ENCODE data around the gene GTPBP10. TPM values are rescaled to one million over a fixed set of nuclear protein-coding genes. Genes with fewer than 3 reads are reported as not detected.

Gene GTPBP10
- total RNA-seq, 4 donors from 2014 or later: 11.2 to 35.2 (median 19.0) TPM

DNA sequence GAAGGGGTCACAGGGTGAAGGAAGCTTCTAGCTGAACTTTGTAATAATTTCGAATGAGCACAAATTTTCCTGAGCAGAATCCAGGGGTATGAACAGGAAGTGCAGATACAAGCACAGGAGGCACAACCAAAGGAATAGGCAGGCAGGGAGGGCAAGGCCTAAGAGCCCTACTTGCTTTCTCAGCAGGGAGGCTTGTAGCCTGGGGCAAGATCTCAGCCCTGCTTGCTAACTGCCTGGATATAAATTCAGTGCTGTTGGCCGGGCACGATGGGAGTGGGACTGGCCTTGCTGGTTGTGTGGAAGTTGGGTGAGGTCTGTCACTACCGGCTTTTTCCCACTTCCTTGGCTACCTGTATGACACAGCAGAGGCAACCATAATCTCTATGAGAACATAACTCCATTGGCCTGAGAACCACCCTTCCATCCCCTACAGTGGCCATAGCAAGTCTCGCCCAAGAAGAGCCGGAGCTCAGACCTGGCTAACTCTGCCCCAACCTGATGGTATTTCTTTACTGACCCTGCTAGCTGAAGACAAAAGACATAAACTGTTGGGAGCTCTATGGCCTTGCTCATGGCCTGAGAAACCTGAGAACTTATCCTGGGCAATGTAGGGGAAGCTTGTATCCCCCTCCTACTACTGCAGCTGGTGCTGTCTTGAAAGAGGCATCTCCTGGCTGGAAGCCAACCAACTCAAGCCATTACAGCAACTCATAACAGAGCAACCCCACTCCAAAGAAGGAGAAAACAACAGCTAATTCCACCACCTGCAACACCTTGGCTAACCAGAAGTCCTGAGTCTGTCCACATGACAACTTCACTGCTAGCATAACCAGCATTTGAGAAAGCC is 84.3 kb downstream of the GTPBP10 start:
- Histone ChIP-seq H3K36me3 (no peaks in the 10 kb centered on the region), H3K4me1 (no peaks in the 10 kb centered on the region), H3K4me3 (no peak overlapping the region), H3K27me3 (no peaks in the 10 kb centered on the region), H3K9me3 (peaks cover 0 to 2% of the 10 kb centered on the region in 2 donors), H3K27ac (no peak overlapping the region)
- intact Hi-C loops (cut with DNase I; ENCODE audit: low total_unique reads): no loop called here
- no peak for DNase-seq
- TF ChIP-seq POLR2A (IDR thresholded peaks at IDR 0.05): no peak
- TF ChIP-seq, protein P1, sequence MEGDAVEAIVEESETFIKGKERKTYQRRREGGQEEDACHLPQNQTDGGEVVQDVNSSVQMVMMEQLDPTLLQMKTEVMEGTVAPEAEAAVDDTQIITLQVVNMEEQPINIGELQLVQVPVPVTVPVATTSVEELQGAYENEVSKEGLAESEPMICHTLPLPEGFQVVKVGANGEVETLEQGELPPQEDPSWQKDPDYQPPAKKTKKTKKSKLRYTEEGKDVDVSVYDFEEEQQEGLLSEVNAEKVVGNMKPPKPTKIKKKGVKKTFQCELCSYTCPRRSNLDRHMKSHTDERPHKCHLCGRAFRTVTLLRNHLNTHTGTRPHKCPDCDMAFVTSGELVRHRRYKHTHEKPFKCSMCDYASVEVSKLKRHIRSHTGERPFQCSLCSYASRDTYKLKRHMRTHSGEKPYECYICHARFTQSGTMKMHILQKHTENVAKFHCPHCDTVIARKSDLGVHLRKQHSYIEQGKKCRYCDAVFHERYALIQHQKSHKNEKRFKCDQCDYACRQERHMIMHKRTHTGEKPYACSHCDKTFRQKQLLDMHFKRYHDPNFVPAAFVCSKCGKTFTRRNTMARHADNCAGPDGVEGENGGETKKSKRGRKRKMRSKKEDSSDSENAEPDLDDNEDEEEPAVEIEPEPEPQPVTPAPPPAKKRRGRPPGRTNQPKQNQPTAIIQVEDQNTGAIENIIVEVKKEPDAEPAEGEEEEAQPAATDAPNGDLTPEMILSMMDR (IDR thresholded peaks at IDR 0.05): no peak

DNA sequence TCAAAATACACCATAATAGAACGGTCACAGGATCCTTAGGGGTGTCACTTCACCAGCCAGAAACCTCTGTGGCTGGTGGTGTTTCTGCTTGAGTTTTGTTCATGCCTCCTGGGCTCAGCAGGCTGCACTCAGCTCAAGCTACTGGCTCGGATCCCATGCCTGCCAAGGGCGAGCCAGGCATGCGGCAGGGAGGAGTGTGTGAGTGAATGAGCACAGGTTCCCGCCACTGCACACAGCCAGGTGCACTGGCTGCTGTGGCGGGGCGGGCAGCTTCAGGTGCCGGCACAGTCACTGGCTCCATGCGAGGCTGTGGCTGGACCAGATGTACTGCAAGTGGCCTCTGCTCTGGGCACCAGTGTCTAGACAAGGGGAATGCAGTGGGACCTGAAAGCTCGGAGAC is 86.2 kb downstream of the GTPBP10 start:
- TF ChIP-seq, protein P1 (IDR thresholded peaks at IDR 0.05): no peak
- no peak for TF ChIP-seq POLR2A (IDR thresholded peaks at IDR 0.05)
- no peaks in the 10 kb centered on the region for H3K36me3 ChIP-seq
- intact Hi-C loops (cut with DNase I; ENCODE audit: low total_unique reads): no loop called here
- no peak overlapping the region for H3K4me3 ChIP-seq
- no peak for DNase-seq
- no peaks in the 10 kb centered on the region for H3K4me1 ChIP-seq
- no peak overlapping the region for H3K27ac ChIP-seq
- no peaks in the 10 kb centered on the region for H3K27me3 ChIP-seq
- H3K9me3 ChIP-seq: peaks cover 0 to 2% of the 10 kb centered on the region in 2 donors

DNA sequence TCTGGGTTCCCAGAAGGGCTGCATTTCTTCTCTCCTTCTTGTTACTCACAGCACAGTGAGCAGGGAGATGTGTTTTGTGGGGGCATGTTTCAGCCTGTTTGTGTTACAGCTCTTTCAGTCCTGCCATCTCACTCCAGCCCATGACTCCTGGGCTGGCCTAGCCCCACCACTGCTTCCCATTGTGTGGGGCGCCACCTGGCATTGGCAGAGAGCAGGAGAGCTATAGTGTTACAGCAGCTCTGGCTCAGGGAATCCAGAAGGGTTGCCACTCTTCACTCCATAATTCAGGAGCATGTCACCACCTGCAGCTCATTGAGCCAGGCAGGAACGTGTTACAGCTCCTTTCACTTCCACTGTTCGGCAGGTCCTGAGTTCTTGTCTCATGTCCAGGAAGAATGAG is 86.7 kb downstream of the GTPBP10 start:
- Histone ChIP-seq H3K27me3 (no peaks in the 10 kb centered on the region), H3K4me3 (no peak overlapping the region), H3K27ac (no peak overlapping the region), H3K9me3 (peaks cover 0 to 2% of the 10 kb centered on the region in 2 donors), H3K36me3 (no peaks in the 10 kb centered on the region), H3K4me1 (no peaks in the 10 kb centered on the region)
- no peak for DNase-seq
- intact Hi-C loops (cut with DNase I; ENCODE audit: low total_unique reads): no loop called here
- TF ChIP-seq POLR2A (IDR thresholded peaks at IDR 0.05): no peak
- TF ChIP-seq, protein P1 (IDR thresholded peaks at IDR 0.05): no peak

Other genes starting within 250 kb of the GTPBP10 start
- gene STEAP1, start 192.2 kb upstream of the GTPBP10 start, total RNA-seq: 1 to 10 TPM in 3 of 4 donors, under 1 TPM in 1; 0.77 to 9.4 (median 6.2) TPM
- gene STEAP2, start 135.0 kb upstream of the GTPBP10 start, total RNA-seq: 10 to 100 TPM; 18.0 to 48.2 (median 31.2) TPM
- gene CFAP69, start 101.5 kb upstream of the GTPBP10 start, total RNA-seq: 10 to 100 TPM in 2 of 4 donors, 1 to 10 TPM in 2; 5.9 to 17.4 (median 10.2) TPM
- not detected for gene FAM237B, start 25.4 kb upstream of the GTPBP10 start, total RNA-seq
- 10 to 100 TPM in 3 of 4 donors, 1 to 10 TPM in 1; 7.4 to 39.5 (median 23.5) TPM for gene CLDN12, start 56.7 kb downstream of the GTPBP10 start, total RNA-seq
- not detected for gene PTTG1IP2, start 122.9 kb downstream of the GTPBP10 start, total RNA-seq
- gene CDK14, start 249.6 kb downstream of the GTPBP10 start, total RNA-seq: 10 to 100 TPM in 3 of 4 donors, 1 to 10 TPM in 1; 3.3 to 61.6 (median 38.7) TPM

Data from uterus (tissue), 4 donors.